B cell (primary cell): ENCODE data around the gene CCL19.

Experiments used
- EZH2 ChIP-seq: IDR thresholded peaks from 2 replicates; pipeline ENCODE4 v1.6.1; 2012; ENCODE audit warnings: borderline replicate concordance, low read depth, mild to moderate bottlenecking, moderate library complexity, low read length; ENCODE audit not compliant: insufficient read depth, poor library complexity, severe bottlenecking
- TF ChIP-seq, protein P1 (sequence below): fragments of 200-600 bp; IDR thresholded peaks from one replicate; pipeline ENCODE4 v1.8.0; 2022; ENCODE audit warnings: antibody characterized with exemption, mild to moderate bottlenecking

DNA sequence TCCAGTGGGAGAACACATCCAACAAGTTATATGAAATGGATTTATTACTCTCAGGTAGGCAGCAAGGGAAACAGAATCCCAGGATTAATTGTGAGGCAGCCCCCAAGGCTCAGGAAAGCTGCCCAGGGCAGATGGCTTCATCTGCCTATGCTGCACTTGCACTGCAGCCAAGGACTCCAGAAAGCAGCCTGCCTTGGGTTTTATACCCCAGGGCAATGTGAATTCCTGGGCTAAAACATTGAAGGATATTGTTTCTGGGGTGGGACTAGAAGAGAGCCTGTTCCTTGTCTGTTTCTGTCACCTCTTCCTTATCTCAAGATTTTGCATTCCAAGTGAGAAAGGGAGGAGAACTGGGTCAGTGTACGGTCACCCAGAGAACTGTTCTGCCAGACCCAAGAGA lies 19.8 kb downstream of the CCL19 start:
- TF ChIP-seq, protein P1, sequence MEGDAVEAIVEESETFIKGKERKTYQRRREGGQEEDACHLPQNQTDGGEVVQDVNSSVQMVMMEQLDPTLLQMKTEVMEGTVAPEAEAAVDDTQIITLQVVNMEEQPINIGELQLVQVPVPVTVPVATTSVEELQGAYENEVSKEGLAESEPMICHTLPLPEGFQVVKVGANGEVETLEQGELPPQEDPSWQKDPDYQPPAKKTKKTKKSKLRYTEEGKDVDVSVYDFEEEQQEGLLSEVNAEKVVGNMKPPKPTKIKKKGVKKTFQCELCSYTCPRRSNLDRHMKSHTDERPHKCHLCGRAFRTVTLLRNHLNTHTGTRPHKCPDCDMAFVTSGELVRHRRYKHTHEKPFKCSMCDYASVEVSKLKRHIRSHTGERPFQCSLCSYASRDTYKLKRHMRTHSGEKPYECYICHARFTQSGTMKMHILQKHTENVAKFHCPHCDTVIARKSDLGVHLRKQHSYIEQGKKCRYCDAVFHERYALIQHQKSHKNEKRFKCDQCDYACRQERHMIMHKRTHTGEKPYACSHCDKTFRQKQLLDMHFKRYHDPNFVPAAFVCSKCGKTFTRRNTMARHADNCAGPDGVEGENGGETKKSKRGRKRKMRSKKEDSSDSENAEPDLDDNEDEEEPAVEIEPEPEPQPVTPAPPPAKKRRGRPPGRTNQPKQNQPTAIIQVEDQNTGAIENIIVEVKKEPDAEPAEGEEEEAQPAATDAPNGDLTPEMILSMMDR = no peak
- no peak for TF ChIP-seq EZH2
